ENCODE data around the gene C20orf202.

Gene C20orf202

DNA sequence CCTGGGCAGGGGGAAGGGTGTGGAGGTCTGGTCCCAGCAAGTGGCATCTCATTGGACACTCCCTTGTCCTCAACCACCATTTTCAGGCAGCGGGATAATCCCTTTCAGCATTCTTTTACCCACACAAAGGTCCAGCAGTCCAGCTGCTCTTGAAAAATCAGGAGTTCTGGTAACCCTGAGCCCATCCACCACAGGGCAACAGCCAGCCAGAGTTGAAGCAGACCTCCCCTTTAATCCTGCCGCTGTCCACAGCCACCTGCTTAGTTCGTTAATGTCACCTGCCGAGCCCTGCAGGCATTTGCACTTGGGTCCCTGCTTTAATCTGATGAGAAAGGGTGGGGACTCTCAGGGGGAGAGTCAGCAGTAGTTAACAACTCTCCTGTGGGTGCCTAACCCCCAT, 29.6 kb upstream of the C20orf202 start:
- TF ChIP-seq GATA2 (IDR thresholded peaks at IDR 0.05; ENCODE audit: low read depth, low read length) (no peak), GATA3 (IDR thresholded peaks at IDR 0.05; ENCODE audit: low read depth, low read length) (no peak)

DNA sequence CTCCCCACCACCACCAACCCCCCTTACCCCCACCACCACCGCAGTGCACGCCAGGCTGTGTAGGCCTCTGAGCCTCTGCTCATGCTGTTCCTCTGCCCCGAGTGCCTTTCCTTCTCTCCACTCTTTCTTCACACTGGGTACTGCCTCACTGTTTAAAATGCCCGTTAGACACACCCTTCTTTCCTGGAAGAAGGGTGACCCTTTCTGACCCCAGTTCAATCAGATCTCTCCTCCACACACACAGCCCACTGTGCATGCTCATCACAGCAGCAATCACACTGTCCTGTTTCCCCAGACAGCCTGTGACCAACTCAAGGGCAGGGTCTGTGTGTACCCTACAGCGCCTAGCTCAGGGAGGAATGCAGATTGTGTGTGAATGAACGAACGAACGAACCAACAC, 28.5 kb upstream of the C20orf202 start:
- no peak for TF ChIP-seq GATA3 (IDR thresholded peaks at IDR 0.05; ENCODE audit: low read depth, low read length)
- TF ChIP-seq GATA2 (IDR thresholded peaks at IDR 0.05; ENCODE audit: low read depth, low read length), result no peak

DNA sequence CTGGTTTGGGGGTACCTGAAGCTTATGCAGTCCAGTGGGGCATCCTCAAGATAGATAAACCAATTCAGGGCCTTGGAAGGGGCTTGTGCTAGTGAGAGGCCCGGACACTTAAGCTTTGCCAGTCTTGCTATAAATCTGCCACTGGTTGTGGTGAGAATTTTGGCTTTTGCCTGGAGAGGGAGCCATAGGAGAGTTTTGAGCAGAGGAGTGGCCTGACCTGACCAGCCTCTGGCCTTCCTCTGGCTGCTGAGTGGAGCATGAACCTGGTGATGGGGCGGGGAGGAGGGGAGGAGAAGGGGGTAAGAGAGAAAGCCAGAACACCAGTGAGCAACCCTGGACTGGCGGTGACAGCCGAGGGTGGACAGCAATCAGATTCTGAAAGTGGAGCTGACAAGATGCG, 25.6 kb upstream of the C20orf202 start:
- TF ChIP-seq GATA2 (IDR thresholded peaks at IDR 0.05; ENCODE audit: low read depth, low read length) (no peak), GATA3 (IDR thresholded peaks at IDR 0.05; ENCODE audit: low read depth, low read length) (no peak)

DNA sequence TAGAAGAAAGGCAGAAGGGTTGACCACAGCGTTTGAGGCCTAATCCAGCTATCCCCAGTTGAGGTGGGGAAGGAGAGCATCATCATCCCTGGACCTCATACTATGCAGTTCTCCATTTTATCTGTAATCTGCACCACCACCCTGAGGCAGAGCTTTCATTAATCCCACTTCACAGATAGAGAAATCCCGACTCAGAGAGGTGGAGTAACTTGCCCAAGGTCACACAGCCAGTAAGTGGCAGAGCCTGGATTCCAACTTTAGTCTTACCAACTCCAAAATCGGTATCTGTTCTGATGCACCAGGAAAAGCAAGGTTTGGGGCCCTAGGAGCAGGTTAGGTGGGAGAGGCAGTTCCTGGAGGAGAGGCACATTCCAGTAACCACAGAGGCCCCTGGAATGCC, 25.2 kb upstream of the C20orf202 start:
- no peak for TF ChIP-seq GATA3 (IDR thresholded peaks at IDR 0.05; ENCODE audit: low read depth, low read length)
- no peak for TF ChIP-seq GATA2 (IDR thresholded peaks at IDR 0.05; ENCODE audit: low read depth, low read length)

DNA sequence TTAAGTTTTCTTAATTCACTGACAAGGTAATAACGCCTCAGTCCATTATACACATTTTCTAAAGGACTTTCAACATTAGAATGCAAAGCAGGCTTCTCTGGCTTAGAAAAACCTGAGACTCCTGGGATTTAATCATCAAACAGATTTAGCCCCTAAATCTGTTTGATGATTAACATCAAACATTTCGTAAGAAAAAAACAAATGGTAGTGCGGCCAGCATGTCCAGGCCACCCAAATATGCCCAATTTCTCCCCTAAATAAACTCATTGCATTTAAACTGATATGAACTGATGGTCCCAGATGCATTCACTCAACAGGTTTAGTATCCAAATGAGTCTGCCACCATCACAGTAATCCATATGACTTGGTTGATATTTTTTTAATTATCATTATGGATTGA, 24.6 kb upstream of the C20orf202 start:
- TF ChIP-seq GATA2 (IDR thresholded peaks at IDR 0.05; ENCODE audit: low read depth, low read length) (no peak), GATA3 (IDR thresholded peaks at IDR 0.05; ENCODE audit: low read depth, low read length) (no peak)

DNA sequence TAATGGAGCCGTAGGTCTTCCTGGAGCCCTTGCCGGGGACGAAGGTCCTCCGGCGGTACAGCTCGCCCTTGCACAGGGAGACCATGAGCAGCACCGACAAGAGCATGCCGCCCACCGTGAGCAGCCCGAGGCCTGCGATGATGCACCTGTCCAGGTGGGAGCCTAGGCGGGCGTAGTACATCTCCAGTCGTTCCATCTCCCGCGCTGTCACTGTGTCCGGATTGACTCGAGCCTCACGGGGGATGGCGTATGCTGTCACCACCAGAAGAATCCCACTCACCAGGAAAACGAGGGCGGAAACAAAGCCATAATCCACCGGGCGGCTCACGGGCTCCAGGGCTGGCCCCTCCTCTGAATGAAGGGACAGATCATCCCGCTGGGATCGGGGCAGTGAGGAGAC, 22.3 kb upstream of the C20orf202 start:
- TF ChIP-seq GATA2 (IDR thresholded peaks at IDR 0.05; ENCODE audit: low read depth, low read length) (no peak), GATA3 (IDR thresholded peaks at IDR 0.05; ENCODE audit: low read depth, low read length) (no peak)

DNA sequence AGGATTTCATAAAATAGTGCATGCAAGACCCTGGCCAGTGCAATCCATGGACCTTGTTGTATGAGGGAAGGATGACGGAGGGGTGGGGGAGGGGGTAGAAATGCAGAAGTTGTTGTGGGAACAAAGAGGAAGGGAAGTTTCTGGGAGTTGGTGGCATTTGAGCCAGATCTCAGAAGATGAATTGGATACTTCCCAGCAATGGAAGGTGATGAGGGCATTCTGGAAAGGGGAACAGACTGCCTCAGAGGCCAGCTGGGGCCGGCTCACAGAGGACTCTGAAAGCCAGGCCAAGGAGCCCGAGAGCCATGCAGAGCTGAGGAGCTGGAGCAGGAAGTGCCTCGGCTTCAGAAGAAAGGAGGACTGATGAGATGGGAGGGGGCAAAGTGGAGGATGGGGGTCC, 21.1 kb upstream of the C20orf202 start:
- no peak for TF ChIP-seq GATA2 (IDR thresholded peaks at IDR 0.05; ENCODE audit: low read depth, low read length)
- no peak for TF ChIP-seq GATA3 (IDR thresholded peaks at IDR 0.05; ENCODE audit: low read depth, low read length)

DNA sequence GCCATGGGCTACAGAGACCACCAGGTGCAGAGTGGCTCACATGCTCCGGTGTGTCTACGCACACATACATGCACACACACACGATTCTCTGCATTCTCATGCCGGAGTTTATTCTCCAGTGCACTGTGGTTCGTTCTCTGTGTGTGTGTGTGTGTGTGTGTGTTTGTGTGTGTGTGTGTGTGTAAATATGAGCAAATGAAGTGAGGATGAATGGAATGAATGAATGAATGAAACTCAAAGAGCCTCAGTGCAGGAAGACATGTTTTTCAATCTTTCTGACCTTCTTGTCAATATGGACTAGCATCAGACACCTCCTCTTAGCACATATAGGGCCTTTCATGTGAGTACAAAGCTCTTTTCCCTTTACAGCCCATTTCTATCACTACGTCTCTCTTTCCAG, 20.1 kb upstream of the C20orf202 start:
- TF ChIP-seq GATA3 (IDR thresholded peaks at IDR 0.05; ENCODE audit: low read depth, low read length) (no peak), GATA2 (IDR thresholded peaks at IDR 0.05; ENCODE audit: low read depth, low read length) (no peak)

DNA sequence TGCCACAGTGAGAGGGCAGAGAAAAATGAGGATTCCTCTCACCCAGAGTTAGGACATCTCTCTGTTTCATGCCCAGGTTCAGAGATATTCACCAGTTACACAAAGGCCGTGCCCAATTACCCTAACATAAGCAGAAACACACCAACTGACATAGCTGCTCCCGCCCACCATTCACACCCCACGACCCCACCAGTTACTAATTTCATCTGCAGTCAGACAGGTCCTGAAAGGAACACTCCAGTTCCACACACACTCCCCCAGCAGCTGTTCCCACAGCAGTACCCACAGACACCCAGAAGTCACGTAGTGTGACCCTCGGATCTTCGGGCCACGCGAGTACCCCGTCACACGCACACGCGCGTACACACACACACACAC, 19.0 kb upstream of the C20orf202 start:
- TF ChIP-seq GATA2 (IDR thresholded peaks at IDR 0.05; ENCODE audit: low read depth, low read length) (no peak), GATA3 (IDR thresholded peaks at IDR 0.05; ENCODE audit: low read depth, low read length) (no peak)

DNA sequence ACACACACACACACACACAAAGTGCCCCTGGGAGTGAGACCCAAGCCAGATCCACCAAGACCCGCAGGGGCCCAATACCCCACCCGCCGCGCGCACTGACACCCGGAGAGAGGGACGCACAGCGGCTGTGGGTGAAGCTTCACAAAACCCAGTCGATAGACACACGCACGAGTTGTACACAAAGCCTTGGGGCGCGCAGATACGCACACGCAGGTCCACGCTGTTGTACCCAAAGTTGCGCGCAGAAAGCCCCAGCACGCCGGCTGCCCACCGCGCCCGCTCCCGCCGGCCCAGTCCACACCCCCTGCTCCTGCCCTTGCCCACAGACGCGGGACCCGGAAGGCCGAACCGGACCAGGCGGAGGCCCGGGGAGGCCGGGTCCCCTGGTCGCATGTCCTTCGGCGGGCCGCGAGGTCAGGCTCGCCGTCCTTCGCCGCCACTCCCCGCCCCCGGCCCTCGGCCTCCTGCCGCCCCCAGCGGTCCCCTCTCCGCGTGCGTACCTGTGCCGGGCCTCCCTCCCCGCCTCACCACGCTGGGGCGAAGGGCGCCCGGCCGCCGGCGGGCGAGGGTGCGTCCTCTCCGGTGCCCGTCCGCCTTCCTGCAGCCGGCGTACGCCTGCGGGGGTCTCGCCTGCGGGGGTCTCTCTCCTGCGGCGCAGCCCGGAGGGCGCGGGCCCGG, 18.5 kb upstream of the C20orf202 start, which contains the start of gene TMEM74B:
TMEM74B (minus strand) TSS at position 344 of the 678 bp plus-strand sequence. CDS start 1,180 bp downstream, outside the sequence.
- no peak for TF ChIP-seq GATA2 (IDR thresholded peaks at IDR 0.05; ENCODE audit: low read depth, low read length)
- TF ChIP-seq GATA3 (IDR thresholded peaks at IDR 0.05; ENCODE audit: low read depth, low read length), result no peak

DNA sequence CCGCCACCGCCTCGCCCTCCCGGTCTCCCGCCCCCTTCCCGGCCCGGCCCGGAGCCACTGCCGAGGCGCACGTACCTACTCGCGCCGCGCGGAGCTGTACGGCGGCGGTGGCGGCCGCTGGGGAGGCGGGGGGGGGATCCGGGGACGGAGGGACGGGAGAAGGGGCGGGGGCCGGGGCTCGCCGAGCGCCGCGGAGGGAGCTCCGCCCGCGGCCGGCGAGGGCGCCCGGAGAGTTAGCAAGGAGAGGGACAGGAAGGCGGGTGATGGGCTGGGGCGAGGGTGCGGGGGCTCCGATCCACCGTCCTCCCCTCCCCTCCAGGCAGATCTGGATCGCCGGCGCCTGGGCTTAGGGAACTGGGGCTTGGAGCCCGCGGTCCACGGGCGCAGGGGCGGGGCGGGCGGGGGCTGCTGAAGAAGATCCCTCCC, 17.9 kb upstream of the C20orf202 start:
- TF ChIP-seq GATA3 (IDR thresholded peaks at IDR 0.05; ENCODE audit: low read depth, low read length), result no peak

DNA sequence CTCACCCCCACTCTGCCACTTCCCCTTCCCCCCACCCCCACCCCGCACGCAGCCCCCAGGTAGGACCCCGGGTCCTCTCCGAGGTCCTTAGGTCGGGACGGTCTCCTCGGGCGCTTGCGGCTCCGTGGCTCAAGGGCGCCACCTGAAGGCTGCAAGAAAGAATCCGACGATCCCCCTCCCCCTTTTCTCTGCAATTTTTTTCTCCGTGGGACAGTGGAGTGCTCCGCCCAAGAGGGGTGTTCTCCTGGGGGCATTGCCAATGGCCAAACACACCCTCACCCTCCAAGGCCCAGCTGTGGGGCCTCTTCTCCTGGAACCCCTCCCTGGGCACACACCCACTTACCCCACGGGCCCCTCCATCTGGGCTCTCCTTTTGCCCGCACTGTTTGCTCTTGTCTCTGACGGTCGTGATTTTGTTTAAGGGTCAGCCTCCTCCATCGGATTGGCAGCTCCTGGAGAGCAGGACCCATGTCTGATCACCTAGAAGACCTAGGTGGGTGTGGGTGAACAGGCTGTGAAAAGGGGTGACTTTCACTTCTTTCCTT, 17.4 kb upstream of the C20orf202 start:
- TF ChIP-seq GATA2 (IDR thresholded peaks at IDR 0.05; ENCODE audit: low read depth, low read length), result no peak
- TF ChIP-seq GATA3 (IDR thresholded peaks at IDR 0.05; ENCODE audit: low read depth, low read length), result no peak

DNA sequence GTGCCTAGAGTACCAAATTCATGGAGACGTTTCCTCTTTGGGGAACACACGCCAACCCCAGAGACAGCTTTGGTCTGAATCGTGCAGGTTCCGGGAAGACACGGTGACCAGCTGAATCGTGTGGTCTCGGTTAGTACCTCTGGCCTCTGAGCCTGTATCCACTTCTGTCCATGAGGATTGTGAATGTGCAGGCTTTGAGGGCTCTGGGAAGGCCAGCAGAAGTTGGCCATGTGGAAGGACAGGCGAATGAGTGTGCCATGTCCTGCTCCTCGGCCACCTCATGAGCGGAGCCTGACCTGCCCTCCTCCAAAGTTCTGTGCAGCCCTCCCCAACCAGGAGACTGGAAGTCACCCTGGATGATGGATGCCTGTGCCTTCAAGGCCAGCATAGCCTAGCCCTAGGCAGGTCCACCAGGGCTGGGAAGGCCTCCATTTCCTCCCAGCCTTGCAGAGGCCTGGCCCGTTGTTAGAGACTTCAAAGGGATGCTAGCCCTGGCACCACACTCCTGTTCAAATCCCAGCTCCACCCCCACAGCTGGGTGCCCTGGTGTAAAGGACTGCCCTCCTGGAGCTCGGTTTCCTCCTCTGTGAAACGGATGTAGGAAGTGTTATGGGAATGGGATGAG, 16.8 kb upstream of the C20orf202 start:
- TF ChIP-seq GATA2 (IDR thresholded peaks at IDR 0.05; ENCODE audit: low read depth, low read length) (no peak), GATA3 (IDR thresholded peaks at IDR 0.05; ENCODE audit: low read depth, low read length) (no peak)

DNA sequence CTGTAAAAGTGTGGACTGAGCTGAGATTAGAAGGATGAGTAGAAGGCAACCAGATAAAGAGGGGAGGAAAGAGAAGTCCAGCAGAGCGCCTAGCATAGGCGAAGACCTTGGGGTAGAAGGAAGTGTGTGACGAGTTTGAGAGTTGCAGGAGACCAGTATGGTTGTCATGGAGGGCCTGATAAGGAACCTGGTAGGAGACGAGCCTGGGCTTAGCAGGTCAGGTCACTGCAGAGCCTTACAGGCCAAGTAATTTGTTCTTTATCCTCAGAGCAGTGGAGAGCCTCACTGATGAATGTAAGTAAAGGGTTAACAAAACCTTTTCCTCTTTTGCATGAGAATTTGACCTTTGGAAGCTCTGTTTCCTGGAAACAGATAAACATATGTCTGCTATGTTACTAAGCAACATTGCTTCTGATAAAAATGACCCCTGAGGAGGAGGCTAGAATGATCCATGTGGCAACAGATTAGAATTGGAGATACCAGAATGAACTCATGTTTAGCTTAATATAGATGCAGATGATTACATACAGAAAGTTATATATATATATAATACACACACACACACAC, 15.6 kb upstream of the C20orf202 start:
- TF ChIP-seq GATA3 (IDR thresholded peaks at IDR 0.05; ENCODE audit: low read depth, low read length), result no peak
- TF ChIP-seq GATA2 (IDR thresholded peaks at IDR 0.05; ENCODE audit: low read depth, low read length), result peak; percentile 31; the same call in 1 of the 2 replicates

DNA sequence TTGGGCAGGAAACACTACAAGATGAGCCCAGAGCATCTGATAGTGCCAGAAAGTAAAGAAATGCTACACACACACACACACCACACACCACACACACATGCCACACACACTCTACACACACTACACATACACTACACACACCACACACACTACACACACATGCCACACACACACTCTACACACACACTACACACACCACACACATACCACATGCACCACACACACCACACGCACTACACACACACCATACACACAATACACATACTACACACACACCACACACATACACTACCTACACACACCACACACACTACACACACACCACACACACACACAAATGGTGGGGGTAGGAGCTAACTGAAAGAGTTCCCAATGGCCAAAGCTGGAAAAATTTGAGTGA, 14.9 kb upstream of the C20orf202 start:
- TF ChIP-seq GATA2 (IDR thresholded peaks at IDR 0.05; ENCODE audit: low read depth, low read length) (no peak), GATA3 (IDR thresholded peaks at IDR 0.05; ENCODE audit: low read depth, low read length) (no peak)
